Kidney (tissue), 14 donors: ENCODE results near the gene RBM23. TPM values are rescaled to one million over a fixed set of nuclear protein-coding genes. Genes with fewer than 3 reads are reported as not detected.
A peak's percentile ranks its signal among the peaks of the same experiment; 100 is the strongest.

ENCODE experiments used
- DNase-seq, 5 donors: peaks; one replicate each; pipeline ENCODE4 v3.0.0-alpha.2; 2013 to 2020
- FAIRE-seq: peaks from 2 replicates; lab custom pipeline; 2012; peaks lifted over from hg19 to GRCh38; lab: Jason Lieb, UNC
- H3K27ac ChIP-seq, 2 donors: one replicate each; pipeline ENCODE4 v1.7.0; 2013; ENCODE audit warnings: low read depth in 2 of 2, low read length in 2 of 2, inconsistent platforms in 1 of 2
- H3K27me3 ChIP-seq: one replicate; pipeline ENCODE4 v1.7.1; 2013; ENCODE audit warnings: low read length, inconsistent platforms; ENCODE audit not compliant: control insufficient read depth, insufficient read depth
- H3K36me3 ChIP-seq, 3 donors: one replicate each; pipeline versions ENCODE4 v1.7.0 to v1.7.1; 2013; ENCODE audit warnings: low read length in 3 of 3, control low read depth in 1 of 3, inconsistent platforms in 1 of 3; ENCODE audit not compliant: insufficient read depth in 3 of 3, control insufficient read depth in 2 of 3
- H3K4me1 ChIP-seq, 3 donors: one replicate each; pipeline versions ENCODE4 v1.7.0 to v1.7.1; 2013; ENCODE audit warnings: low read length in 3 of 3, inconsistent platforms in 1 of 3, low read depth in 1 of 3; ENCODE audit not compliant: control insufficient read depth in 2 of 3, insufficient read depth in 2 of 3
- H3K4me3 ChIP-seq, 3 donors: one replicate each; pipeline versions ENCODE4 v1.7.0 to v1.8.1; 2013; ENCODE audit warnings: low read length in 3 of 3, control low read depth in 1 of 3, inconsistent platforms in 1 of 3
- H3K9ac ChIP-seq, 3 donors: one replicate each; pipeline versions ENCODE4 v1.7.0 to v1.7.1; 2013; ENCODE audit warnings: low read length in 3 of 3, control low read depth in 1 of 3, inconsistent platforms in 1 of 3
- H3K9me3 ChIP-seq, 3 donors: one replicate each; pipeline versions ENCODE4 v1.7.0 to v1.7.1; 2013; ENCODE audit warnings: low read length in 3 of 3, control low read depth in 1 of 3, inconsistent platforms in 1 of 3; ENCODE audit not compliant: control insufficient read depth in 2 of 3, insufficient read depth in 1 of 3
- CTCF ChIP-seq: IDR thresholded peaks from 3 replicates; pipeline ENCODE4 v1.5.1; 2012; ENCODE audit warnings: mild to moderate bottlenecking, moderate library complexity, borderline replicate concordance; ENCODE audit not compliant: insufficient read depth; ENCODE audit errors: extremely low read depth
- intact Hi-C: fragments of 100-400 bp; cut with DNase I; formaldehyde crosslinking; loops from one replicate; pipeline ENCODE4 v1.11.1; 2022
- polyA plus RNA-seq: library from polyadenylated mRNA; stranded (reverse); fragments of 350-450 nt; fragmentation: Illumina TruSeq; extraction: RNeasy Lipid Tissue Mini Kit (QIAGEN cat#74804); gene quantifications from one replicate; pipeline ENCODE4 v1.2.3, GENCODE V29; 2014; ENCODE audit warnings: low read depth, low replicate concordance; ENCODE audit not compliant: insufficient read depth
- total RNA-seq: library from RNA; stranded (reverse); fragmentation: NEBNext Ultra II Directional; extraction: Animal tissue kit (Norgen Biotek cat#: 25700); gene quantifications from one replicate; pipeline ENCODE4 v1.2.1, GENCODE V29; 2021
- donor health status: control.
- donor health status: control.
- donor health status: control.
- donor health status: control.
- donor health status: control.
- donor health status: DM: yes; HTN: yes; CAD: no.
- donor health status: Normal renal cell carcinoma (clear cell type).

The RBM23 gene
- total and polyA plus RNA-seq, 2 donors from 2014 or later, result 44.8 to 93.6 TPM

DNA sequence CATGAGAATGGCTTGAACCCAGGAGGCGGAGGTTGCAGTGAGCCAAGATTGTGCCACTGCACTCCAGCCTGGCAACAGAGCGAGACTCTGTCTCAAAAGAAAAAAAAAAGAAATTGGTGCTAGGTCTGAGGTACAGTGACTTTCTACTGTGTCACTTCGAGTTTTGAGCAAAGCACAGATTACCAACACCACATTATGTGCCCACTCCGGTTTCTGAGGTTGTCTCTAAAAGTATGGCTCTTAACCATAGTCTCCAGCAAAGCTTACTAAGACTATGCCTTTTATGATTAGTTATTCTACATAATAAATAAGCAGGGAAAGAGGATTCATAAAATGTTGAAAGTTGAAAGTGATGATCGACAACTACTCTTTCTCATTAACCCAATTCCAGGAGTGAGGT lies 8.0 kb downstream of the RBM23 start:
- no peak for FAIRE-seq

GRCh38 chr14:22908601-22909000 lies 10.3 kb downstream of the RBM23 start:
- intact Hi-C loops, result no loop called here
- no peak for FAIRE-seq

More for the DNA sequence above, 8.0 kb downstream of the RBM23 start:
- H3K9ac ChIP-seq, result no peak overlapping the region
- intact Hi-C loops, result no loop called here
- no peaks in the 10 kb centered on the region for H3K9me3 ChIP-seq
- no peak overlapping the region for H3K27ac ChIP-seq
- H3K4me3 ChIP-seq, result no peak overlapping the region
- no peaks in the 10 kb centered on the region for H3K27me3 ChIP-seq
- no peak for TF ChIP-seq CTCF
- no peaks in the 10 kb centered on the region for H3K4me1 ChIP-seq
- DNase-seq, result no peak
- peaks cover 13 to 31% (median 20%) of the 10 kb centered on the region in 3 donors for H3K36me3 ChIP-seq

DNA sequence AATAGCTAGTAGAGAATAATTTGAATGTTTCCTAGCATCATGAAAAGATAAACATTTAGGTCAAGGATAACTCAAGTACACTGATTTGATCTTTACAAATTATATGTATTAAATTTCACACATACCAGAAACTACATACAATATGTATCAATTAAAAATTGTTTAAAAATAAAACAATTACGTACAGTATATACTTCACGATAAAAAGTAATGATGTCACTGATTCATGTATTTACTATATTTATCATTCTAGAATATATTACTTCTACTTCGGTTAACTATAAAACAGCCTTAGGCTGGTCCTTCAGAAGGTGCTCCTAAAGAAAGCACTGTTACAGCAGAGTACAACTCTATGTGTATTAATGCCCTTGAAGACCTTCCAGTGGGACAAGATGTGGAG lies 11.5 kb downstream of the RBM23 start:
- DNase-seq, result no peak
- H3K36me3 ChIP-seq, result peaks cover 31 to 63% (median 45%) of the 10 kb centered on the region in 3 donors
- TF ChIP-seq CTCF, result no peak

More at GRCh38 chr14:22908601-22909000, 10.3 kb downstream of the RBM23 start:
- no peak for DNase-seq
- no peak overlapping the region for H3K27ac ChIP-seq
- H3K27me3 ChIP-seq, result no peaks in the 10 kb centered on the region
- TF ChIP-seq CTCF, result no peak
- H3K4me1 ChIP-seq, result peaks cover 0 to 6% (median 0%) of the 10 kb centered on the region in 3 donors
- H3K9ac ChIP-seq, result no peak overlapping the region
- no peak overlapping the region for H3K4me3 ChIP-seq
- peaks cover 25 to 54% (median 38%) of the 10 kb centered on the region in 3 donors for H3K36me3 ChIP-seq
- H3K9me3 ChIP-seq, result no peaks in the 10 kb centered on the region

DNA sequence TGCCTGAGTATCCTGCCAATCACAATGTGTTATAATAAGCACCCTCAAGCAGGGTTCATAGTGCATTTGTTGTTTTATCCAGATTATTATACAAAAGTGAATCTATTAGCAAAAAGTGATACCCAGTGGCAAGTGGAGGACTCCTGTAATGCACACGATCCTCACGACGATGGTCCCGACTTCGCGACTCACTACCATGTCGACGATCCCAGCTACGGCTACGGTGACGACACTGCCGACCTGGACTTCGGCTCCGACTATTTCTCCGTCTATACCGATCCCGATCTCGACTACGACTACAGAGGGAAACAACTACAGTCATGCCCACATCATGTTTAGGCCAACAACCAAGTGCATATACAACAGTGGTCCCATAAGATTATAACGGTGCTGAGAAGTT lies 12.9 kb downstream of the RBM23 start:
- H3K27ac ChIP-seq, result no peak overlapping the region
- H3K4me1 ChIP-seq, result peaks cover 0 to 11% (median 0%) of the 10 kb centered on the region in 3 donors
- FAIRE-seq (no peak), DNase-seq (no peak)
- no peaks in the 10 kb centered on the region for H3K9me3 ChIP-seq
- H3K36me3 ChIP-seq, result peaks cover 35 to 77% (median 57%) of the 10 kb centered on the region in 3 donors
- H3K27me3 ChIP-seq, result no peaks in the 10 kb centered on the region
- intact Hi-C loops, result no loop called here
- no peak for TF ChIP-seq CTCF
- no peak overlapping the region for H3K4me3 ChIP-seq
- no peak overlapping the region for H3K9ac ChIP-seq

More for the DNA sequence above, 11.5 kb downstream of the RBM23 start:
- H3K27me3 ChIP-seq, result no peaks in the 10 kb centered on the region
- no peak overlapping the region for H3K27ac ChIP-seq
- peaks cover 0 to 11% (median 0%) of the 10 kb centered on the region in 3 donors for H3K4me1 ChIP-seq
- FAIRE-seq, result peak; percentile 52
- intact Hi-C loops, result no loop called here
- H3K4me3 ChIP-seq, result no peak overlapping the region
- no peak overlapping the region for H3K9ac ChIP-seq
- no peaks in the 10 kb centered on the region for H3K9me3 ChIP-seq
